ENCODE data around the gene FLNA.

Gene FLNA

DNA sequence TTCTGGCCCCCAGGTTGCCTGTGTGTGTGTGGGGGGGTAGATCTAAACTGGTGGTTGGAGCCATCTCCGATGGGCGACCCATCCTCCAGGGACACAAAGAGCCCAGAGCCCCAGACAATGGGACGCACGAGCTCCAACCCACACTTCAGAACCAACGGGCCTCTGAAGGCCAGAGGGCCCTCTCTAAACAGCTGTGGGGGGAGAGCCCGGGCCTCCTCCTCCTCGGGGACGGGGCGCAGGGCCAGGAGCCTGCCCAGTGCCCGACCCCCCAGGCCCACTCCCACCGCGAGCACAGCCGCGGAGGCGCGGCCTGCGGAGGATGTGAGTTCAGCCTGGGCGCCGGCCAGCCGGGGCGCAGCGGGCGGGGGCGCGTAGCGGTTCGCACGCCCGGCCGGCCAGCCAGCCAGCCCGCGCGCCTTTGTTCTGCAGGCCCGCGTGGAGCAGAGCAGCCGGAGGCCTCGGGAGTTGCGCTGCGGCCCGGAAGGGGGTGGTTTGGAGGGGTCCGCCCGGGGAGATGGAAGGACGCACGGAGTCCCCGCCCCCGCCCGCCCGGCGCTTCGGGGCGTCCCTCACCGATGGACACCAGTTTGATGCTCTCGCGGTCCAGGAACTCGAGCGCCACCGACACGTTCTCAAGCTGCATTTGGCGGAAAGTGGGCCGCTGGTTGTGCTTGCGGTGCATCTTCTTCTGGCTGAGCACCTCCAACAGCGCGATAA, 4.0 kb downstream of the FLNA start:
- no peak for DNase-seq (ENCODE audit: low read depth, low spot score)
- no peak for TF ChIP-seq YY1 (IDR thresholded peaks at IDR 0.05; ENCODE audit: insufficient read depth, insufficient read length)
- no peak for TF ChIP-seq SUZ12 (IDR thresholded peaks at IDR 0.05; ENCODE audit: extremely low read depth, insufficient read depth, insufficient read length)
- TF ChIP-seq ZNF274 (IDR thresholded peaks at IDR 0.05; ENCODE audit: low read depth, low read length) = no peak
- H3K36me3 ChIP-seq (ENCODE audit: insufficient read depth, insufficient read length, low read length) = peaks cover 43% of the 10 kb centered on the region

DNA sequence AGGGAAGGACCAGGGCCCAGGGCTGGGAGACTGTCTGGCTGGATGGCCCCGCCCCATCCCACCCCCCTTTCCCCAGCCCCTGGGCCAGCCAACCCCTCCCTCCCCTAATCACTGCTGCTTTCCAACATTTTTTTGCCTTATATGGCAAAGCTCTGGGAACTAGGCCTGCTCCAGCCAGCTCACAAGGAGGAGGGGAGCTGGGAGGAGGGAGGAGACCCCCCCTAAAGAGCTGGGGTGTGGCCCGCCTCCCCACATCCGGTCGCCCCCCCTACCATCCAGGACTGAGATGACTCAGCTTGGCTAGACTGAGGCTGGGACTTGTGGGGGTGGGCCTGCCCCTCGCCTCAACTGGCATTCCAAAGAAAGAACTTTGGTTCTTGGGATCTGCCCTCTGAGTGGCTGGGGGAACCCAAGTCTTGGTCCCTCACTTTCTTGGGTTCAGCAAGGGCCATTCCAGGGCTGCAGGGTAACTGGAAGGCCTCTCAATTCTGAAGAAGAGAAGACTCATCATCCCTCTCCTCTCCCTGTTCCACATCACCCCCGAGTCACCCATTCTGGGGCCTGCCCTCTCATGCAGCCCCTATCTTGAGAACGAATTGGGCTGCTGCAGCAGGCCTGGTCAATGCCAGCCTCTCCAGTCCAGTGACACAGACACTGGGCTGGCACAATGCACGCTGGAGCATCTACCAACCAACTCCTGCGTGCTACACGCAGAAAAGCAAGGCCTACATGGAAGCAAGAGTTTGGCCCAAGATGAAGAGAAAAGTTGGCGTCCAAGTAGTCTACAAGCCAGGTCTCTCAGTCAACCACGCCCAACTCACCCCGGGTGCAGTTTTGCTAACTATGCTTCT, 4.8 kb downstream of the FLNA start:
- peak; percentile 76 for DNase-seq (ENCODE audit: low read depth, low spot score)

More for the DNA sequence above, 4.0 kb downstream of the FLNA start:
- no peaks in the 10 kb centered on the region for H3K9me3 ChIP-seq (ENCODE audit: insufficient read depth, low read length)
- H3K9ac ChIP-seq (ENCODE audit: insufficient read length, low read depth) = peak overlapping the region; percentile 92
- no peaks in the 10 kb centered on the region for H3K27me3 ChIP-seq (ENCODE audit: insufficient read depth, insufficient read length)
- peak overlapping the region; percentile 81 for H3K4me3 ChIP-seq (ENCODE audit: insufficient read length, low read depth)
- peaks cover 4% of the 10 kb centered on the region for H3K4me1 ChIP-seq (ENCODE audit: insufficient read depth, insufficient read length)

DNA sequence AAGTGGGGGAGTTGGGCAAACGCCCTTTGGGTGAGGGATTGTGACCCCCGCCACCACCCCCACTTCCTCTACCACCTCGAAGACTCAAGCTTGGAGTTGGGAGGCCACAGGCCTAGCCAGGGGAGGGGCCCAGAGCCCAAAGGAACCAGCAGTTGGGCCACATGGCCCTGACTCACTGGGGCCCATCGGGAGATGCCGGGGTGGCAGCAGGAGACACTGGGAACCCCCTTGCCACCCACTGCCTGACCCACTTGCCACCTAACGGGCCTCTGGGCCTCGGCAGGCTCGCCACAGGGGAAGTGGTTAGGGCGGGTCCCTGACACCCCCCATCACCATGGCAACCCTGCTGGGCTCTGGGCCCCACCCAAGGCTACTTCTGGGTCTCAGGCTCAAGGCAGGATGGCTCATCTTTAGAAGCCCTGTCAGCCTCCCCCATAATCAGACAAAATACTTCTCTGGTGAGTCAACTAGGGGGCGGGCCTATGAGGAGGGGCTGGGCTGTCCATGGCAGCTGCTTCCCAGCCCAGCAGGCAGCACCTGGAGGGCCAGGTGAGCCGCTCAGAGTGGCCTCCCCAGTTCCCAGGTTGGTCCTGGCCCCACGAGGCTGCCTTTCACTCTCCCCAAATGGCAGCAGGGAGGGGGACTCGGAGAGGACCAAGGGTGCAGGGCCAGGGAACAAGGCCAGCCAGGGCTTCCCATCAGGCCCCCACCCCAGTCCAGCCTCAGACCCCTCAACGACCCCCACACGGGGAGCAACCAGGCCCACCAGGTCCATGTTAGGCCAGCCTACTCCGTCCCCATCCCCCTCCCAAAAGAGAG, 5.6 kb downstream of the FLNA start:
- Histone ChIP-seq H3K4me3 (ENCODE audit: insufficient read length, low read depth) (peak overlapping the region; percentile 32), H3K27me3 (ENCODE audit: insufficient read depth, insufficient read length) (no peaks in the 10 kb centered on the region), H3K4me1 (ENCODE audit: insufficient read depth, insufficient read length) (peaks cover 4% of the 10 kb centered on the region), H3K36me3 (ENCODE audit: insufficient read depth, insufficient read length, low read length) (peaks cover 57% of the 10 kb centered on the region), H3K9ac (ENCODE audit: insufficient read length, low read depth) (peak overlapping the region; percentile 72), H3K9me3 (ENCODE audit: insufficient read depth, low read length) (no peaks in the 10 kb centered on the region)
- no peak for DNase-seq (ENCODE audit: low read depth, low spot score)
- no peak for TF ChIP-seq ZNF274 (IDR thresholded peaks at IDR 0.05; ENCODE audit: low read depth, low read length)
- TF ChIP-seq SUZ12 (IDR thresholded peaks at IDR 0.05; ENCODE audit: extremely low read depth, insufficient read depth, insufficient read length) = no peak
- no peak for TF ChIP-seq YY1 (IDR thresholded peaks at IDR 0.05; ENCODE audit: insufficient read depth, insufficient read length)

More for the DNA sequence above, 4.8 kb downstream of the FLNA start:
- Histone ChIP-seq H3K4me3 (ENCODE audit: insufficient read length, low read depth) (peak overlapping the region; percentile 81), H3K9ac (ENCODE audit: insufficient read length, low read depth) (peak overlapping the region; percentile 92), H3K4me1 (ENCODE audit: insufficient read depth, insufficient read length) (peaks cover 4% of the 10 kb centered on the region), H3K9me3 (ENCODE audit: insufficient read depth, low read length) (no peaks in the 10 kb centered on the region), H3K27me3 (ENCODE audit: insufficient read depth, insufficient read length) (no peaks in the 10 kb centered on the region), H3K36me3 (ENCODE audit: insufficient read depth, insufficient read length, low read length) (peaks cover 48% of the 10 kb centered on the region)
- TF ChIP-seq SUZ12 (IDR thresholded peaks at IDR 0.05; ENCODE audit: extremely low read depth, insufficient read depth, insufficient read length) (no peak), YY1 (IDR thresholded peaks at IDR 0.05; ENCODE audit: insufficient read depth, insufficient read length) (no peak), ZNF274 (IDR thresholded peaks at IDR 0.05; ENCODE audit: low read depth, low read length) (no peak)

DNA sequence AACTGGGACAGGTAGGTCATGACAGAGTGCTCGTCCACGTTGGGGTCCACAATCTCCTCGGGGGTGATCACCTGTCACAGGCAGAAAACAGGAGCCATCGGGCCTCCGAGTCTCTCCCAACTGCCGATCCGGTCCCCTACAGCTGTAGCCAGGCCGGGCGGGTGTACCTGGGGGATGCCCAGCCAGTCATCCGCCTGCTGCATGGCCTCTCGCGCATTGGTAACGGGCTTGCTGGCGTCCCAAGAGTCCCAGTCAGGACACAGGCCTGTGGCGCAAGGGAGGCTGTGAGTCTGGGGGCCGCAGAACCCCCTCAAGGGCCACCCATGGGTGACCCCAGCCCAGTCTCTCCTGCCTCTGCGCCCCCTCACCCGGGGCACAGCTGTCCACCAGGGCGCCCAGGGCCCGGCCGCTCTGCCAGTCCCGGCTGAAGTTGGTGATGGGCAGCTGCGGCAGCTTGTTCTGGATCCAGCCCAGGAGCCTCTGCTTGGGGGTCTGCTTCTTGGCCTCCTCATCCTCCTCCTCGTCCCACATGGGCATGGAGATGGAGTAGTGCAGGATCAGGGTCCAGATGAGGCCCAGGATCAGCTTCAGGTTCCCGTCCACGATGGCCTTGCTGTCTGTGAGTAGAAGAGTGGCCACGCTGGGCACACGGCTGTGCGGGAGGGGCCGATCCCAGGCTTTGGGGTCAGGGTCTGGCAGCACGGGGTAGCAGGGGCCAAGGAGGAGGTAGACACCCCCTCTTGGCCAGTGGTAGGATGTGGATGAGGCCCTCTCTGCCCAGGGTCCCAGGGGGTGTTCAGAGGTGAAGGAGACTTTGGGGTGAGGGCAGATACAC, 6.7 kb downstream of the FLNA start:
- H3K9ac ChIP-seq (ENCODE audit: insufficient read length, low read depth) = peak overlapping the region; percentile 72
- no peak overlapping the region for H3K4me3 ChIP-seq (ENCODE audit: insufficient read length, low read depth)
- H3K4me1 ChIP-seq (ENCODE audit: insufficient read depth, insufficient read length) = peaks cover 4% of the 10 kb centered on the region
- TF ChIP-seq SUZ12 (IDR thresholded peaks at IDR 0.05; ENCODE audit: extremely low read depth, insufficient read depth, insufficient read length) (no peak), YY1 (IDR thresholded peaks at IDR 0.05; ENCODE audit: insufficient read depth, insufficient read length) (no peak), ZNF274 (IDR thresholded peaks at IDR 0.05; ENCODE audit: low read depth, low read length) (no peak)
- H3K36me3 ChIP-seq (ENCODE audit: insufficient read depth, insufficient read length, low read length) = peaks cover 64% of the 10 kb centered on the region
- DNase-seq (ENCODE audit: low read depth, low spot score) = no peak
- H3K27me3 ChIP-seq (ENCODE audit: insufficient read depth, insufficient read length) = no peaks in the 10 kb centered on the region
- H3K9me3 ChIP-seq (ENCODE audit: insufficient read depth, low read length) = no peaks in the 10 kb centered on the region

DNA sequence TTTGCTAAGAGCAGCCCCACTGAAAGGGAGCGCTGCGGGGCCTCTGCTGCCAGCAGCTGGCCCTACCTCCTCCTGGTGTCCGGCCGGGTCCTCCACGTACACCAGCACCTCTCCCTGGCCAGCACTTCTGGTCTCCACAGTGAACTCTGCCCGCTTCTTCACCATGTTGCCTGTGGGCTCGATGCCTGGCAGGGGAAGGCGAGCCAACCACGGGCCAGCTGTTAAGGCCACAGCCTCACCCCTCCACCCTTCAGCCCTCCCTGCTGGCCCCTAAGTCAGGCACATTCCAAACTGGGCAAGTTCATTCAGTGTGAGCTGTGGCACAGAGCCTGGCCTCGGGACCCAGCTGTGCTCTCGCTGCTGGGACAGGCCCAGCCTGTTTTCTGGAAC, 7.8 kb downstream of the FLNA start:
- Histone ChIP-seq H3K9me3 (ENCODE audit: insufficient read depth, low read length) (no peaks in the 10 kb centered on the region), H3K27me3 (ENCODE audit: insufficient read depth, insufficient read length) (no peaks in the 10 kb centered on the region), H3K4me3 (ENCODE audit: insufficient read length, low read depth) (no peak overlapping the region), H3K9ac (ENCODE audit: insufficient read length, low read depth) (peak overlapping the region; percentile 21), H3K36me3 (ENCODE audit: insufficient read depth, insufficient read length, low read length) (peaks cover 74% of the 10 kb centered on the region), H3K4me1 (ENCODE audit: insufficient read depth, insufficient read length) (peaks cover 4% of the 10 kb centered on the region)
- TF ChIP-seq YY1 (IDR thresholded peaks at IDR 0.05; ENCODE audit: insufficient read depth, insufficient read length) (no peak), ZNF274 (IDR thresholded peaks at IDR 0.05; ENCODE audit: low read depth, low read length) (no peak), SUZ12 (IDR thresholded peaks at IDR 0.05; ENCODE audit: extremely low read depth, insufficient read depth, insufficient read length) (no peak)
- no peak for DNase-seq (ENCODE audit: low read depth, low spot score)

DNA sequence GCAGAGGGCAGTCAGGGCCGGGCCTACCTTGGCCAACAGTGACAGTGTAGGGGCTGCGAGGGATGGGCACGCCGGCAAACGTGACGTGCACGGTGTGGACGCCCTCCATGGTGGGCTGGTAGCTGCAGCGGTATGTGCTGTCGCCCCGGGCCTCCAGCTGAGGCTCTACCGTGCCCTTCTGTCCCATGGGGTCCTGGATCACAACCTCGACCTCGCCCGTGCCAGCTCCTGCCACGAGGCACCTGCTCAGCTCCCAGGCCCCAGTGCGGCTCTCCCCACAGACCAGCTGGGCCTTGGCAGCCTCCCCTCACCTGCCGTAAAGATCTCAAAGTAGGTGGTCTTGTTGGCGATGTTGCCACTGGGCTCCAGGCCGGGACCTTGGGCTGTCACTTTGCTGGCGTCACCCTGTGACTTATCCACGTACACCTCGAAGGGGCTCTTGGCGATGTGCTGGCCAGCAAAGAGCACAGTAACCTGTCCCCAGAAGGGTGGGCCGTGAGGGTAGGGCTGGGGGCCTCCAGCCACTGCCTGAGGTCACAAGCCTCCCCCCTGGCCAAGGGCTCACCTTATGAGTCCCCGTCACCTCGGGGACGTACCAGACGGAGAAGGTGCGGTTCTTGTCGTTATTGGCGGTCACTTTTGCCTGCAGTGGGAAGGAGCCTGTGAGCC, 8.3 kb downstream of the FLNA start:
- no peak for DNase-seq (ENCODE audit: low read depth, low spot score)
- H3K36me3 ChIP-seq (ENCODE audit: insufficient read depth, insufficient read length, low read length) = peaks cover 80% of the 10 kb centered on the region
- H3K9ac ChIP-seq (ENCODE audit: insufficient read length, low read depth) = peak overlapping the region; percentile 21
- no peak overlapping the region for H3K4me3 ChIP-seq (ENCODE audit: insufficient read length, low read depth)
- peaks cover 4% of the 10 kb centered on the region for H3K4me1 ChIP-seq (ENCODE audit: insufficient read depth, insufficient read length)
- no peaks in the 10 kb centered on the region for H3K27me3 ChIP-seq (ENCODE audit: insufficient read depth, insufficient read length)
- no peaks in the 10 kb centered on the region for H3K9me3 ChIP-seq (ENCODE audit: insufficient read depth, low read length)
- no peak for TF ChIP-seq ZNF274 (IDR thresholded peaks at IDR 0.05; ENCODE audit: low read depth, low read length)
- TF ChIP-seq YY1 (IDR thresholded peaks at IDR 0.05; ENCODE audit: insufficient read depth, insufficient read length) = no peak
- no peak for TF ChIP-seq SUZ12 (IDR thresholded peaks at IDR 0.05; ENCODE audit: extremely low read depth, insufficient read depth, insufficient read length)
